Effector memory CD8-positive, alpha-beta T cell (primary cell): ENCODE measurements around the gene SRF.
"Not testable (repeated sequence)": the region's sequence is repeated elsewhere in the genome, so short reads cannot be mapped to it uniquely, and the experiment has no call there.

Experiments used
- ATAC-seq: fragments of 150-1000 bp; cut with Tn5 transposase; replicated peaks from 2 replicates; pipeline ENCODE4 v1.10.0; 2021; ENCODE audit warnings: mild to moderate bottlenecking, moderate library complexity
- DNase-seq, 3 experiments: peaks; one replicate each; pipeline ENCODE4 v3.0.0; 2021
- H3K27ac Mint-ChIP-seq, 2 donors: one replicate each; pipeline ENCODE4 v1.8.0; 2022; ENCODE audit warnings: mild to moderate bottlenecking in 2 of 2, mixed read lengths in 2 of 2, moderate library complexity in 2 of 2
- H3K27me3 Mint-ChIP-seq, 2 donors: one replicate each; pipeline ENCODE4 v1.8.0; 2022; ENCODE audit warnings: mixed read lengths in 2 of 2
- H3K36me3 Mint-ChIP-seq: one replicate; pipeline ENCODE4 v1.8.0; 2022; ENCODE audit warnings: mild to moderate bottlenecking, moderate library complexity, mixed read lengths; ENCODE audit not compliant: insufficient read depth
- H3K4me1 Mint-ChIP-seq, 2 donors: one replicate each; pipeline ENCODE4 v1.8.0; 2022; ENCODE audit warnings: low read depth in 2 of 2, mixed read lengths in 2 of 2
- H3K4me3 Mint-ChIP-seq, 2 donors: one replicate each; pipeline ENCODE4 v1.8.0; 2022; ENCODE audit warnings: mild to moderate bottlenecking in 2 of 2, mixed read lengths in 2 of 2, moderate library complexity in 2 of 2
- H3K9me3 Mint-ChIP-seq, 2 donors: one replicate each; pipeline ENCODE4 v1.8.0; 2022; ENCODE audit warnings: mixed read lengths in 2 of 2

The SRF gene

DNA sequence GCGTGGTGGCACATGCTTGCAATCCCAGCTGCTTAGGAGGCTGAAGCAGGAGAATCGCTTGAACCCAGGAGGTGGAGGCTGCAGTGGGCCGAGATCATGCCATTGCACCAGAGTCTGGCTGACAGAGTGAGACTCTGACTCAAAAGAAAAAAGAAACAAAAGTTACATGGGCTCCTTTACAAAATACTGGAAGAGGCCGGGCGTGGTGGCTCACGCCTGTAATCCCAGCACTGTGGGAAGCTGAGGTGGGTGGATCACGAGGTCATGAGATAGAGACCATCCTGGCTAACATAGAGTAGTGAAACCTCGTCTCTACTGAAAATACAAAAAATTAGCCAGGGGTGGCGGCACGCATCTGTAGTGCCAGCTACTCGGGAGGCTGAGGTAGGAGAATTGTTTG, 31.1 kb upstream of the SRF start:
- not testable (repeated sequence) for ATAC-seq, H3K27me3 Mint-ChIP-seq, H3K36me3 Mint-ChIP-seq, H3K4me3 Mint-ChIP-seq, H3K9me3 Mint-ChIP-seq, DNase-seq, H3K27ac Mint-ChIP-seq
- peaks cover 15 to 24% of the 10 kb centered on the region in 2 donors for H3K4me1 Mint-ChIP-seq

DNA sequence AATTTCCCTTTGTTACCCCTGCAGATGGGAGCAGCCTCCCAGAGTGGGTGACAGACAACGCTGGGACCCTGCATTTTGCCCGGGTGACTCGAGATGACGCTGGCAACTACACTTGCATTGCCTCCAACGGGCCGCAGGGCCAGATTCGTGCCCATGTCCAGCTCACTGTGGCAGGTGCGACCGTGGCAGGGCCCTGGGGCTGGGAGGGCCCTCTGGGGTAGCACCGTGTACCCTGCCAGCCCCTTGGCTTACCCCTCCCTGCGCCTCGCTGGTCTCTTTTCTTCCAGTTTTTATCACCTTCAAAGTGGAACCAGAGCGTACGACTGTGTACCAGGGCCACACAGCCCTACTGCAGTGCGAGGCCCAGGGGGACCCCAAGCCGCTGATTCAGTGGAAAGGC, 29.4 kb upstream of the SRF start:
- Mint-ChIP-seq H3K9me3 (no peaks in the 10 kb centered on the region), H3K36me3 (no peaks in the 10 kb centered on the region), H3K27me3 (peaks cover 0 to 13% of the 10 kb centered on the region in 2 donors), H3K4me1 (peaks cover 15 to 20% of the 10 kb centered on the region in 2 donors), H3K4me3 (peak overlapping the region; percentile 55 to 70), H3K27ac (peak overlapping the region; percentile 66 to 90)
- no peak for ATAC-seq
- DNase-seq, result no peak

DNA sequence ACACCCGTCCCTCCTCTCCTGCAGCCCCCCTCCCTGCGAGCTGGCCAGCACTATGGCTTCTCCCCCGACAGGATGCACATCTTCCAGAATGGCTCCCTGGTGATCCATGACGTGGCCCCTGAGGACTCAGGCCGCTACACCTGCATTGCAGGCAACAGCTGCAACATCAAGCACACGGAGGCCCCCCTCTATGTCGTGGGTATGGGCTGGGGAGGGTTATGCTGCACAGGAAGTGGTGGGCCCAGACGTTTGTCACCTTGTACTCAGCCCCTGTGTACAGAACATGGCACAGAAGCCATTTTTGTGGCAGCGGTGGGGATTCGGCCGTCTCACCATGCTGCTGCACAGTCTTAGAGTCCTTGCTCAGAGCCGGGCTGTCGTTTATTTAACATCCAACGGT, 29.0 kb upstream of the SRF start:
- Mint-ChIP-seq H3K27ac (peak overlapping the region; percentile 66 to 90), H3K4me1 (peaks cover 15 to 20% of the 10 kb centered on the region in 2 donors), H3K9me3 (no peaks in the 10 kb centered on the region), H3K36me3 (no peaks in the 10 kb centered on the region), H3K4me3 (peak overlapping the region; percentile 55 to 70), H3K27me3 (peaks cover 0 to 13% of the 10 kb centered on the region in 2 donors)
- ATAC-seq (peak; percentile 86), DNase-seq (peak; percentile 29 to 53 (median 35))

- peak; percentile 87 for ATAC-seq
- H3K36me3 Mint-ChIP-seq, result no peaks in the 10 kb centered on the region
- H3K27me3 Mint-ChIP-seq, result peaks cover 0 to 13% of the 10 kb centered on the region in 2 donors
- H3K4me3 Mint-ChIP-seq, result peak overlapping the region; percentile 55 to 70
- H3K4me1 Mint-ChIP-seq, result peaks cover 15 to 20% of the 10 kb centered on the region in 2 donors
- peak overlapping the region; percentile 23 to 90 for H3K27ac Mint-ChIP-seq
- no peaks in the 10 kb centered on the region for H3K9me3 Mint-ChIP-seq
- DNase-seq, result peak; percentile 66 to 83 (median 77)
Observed at GRCh38 chr6:43143235-43144128, 27.6 kb upstream of the SRF start.

DNA sequence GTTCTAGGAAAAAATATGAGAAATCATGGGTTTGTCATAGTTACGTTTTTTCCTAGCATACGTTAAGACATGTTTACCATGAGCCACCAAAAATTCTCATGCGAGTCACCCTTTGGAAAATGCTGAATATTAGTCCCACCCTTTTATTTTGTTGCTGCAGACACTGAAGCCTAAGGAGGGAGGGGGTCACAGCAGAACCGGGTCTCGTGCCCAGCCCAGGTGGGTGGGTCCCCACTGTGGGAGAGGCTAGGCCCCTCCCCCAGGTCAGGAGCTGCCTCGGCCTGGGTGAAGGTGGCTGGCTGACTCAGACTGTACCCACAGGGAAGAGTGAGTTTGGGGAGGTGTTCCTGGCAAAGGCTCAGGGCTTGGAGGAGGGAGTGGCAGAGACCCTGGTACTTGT, 26.2 kb upstream of the SRF start:
- ATAC-seq (no peak), DNase-seq (no peak)
- Mint-ChIP-seq H3K27me3 (peaks cover 0 to 13% of the 10 kb centered on the region in 2 donors), H3K9me3 (no peaks in the 10 kb centered on the region), H3K27ac (no peak overlapping the region), H3K36me3 (no peaks in the 10 kb centered on the region), H3K4me3 (no peak overlapping the region), H3K4me1 (peaks cover 15 to 20% of the 10 kb centered on the region in 2 donors)

DNA sequence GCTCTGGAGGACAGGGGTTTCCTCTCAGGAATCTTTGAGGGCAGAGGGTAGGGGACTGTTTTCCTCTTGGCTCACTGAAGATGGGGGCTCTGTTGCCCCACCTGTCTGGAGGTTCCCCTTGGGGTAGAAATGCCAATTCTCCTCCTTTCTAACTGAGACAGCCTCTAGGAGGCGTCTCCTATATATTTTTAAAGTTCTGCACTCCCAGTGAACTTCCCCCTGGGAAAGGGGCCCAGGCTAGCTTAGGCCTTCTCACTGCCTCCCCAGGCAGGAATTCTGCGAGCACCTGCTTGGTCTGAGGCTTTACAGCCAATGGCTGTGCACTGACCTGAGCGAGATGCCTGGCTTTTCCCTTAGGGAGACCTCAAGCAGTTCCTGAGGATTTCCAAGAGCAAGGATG, 24.8 kb upstream of the SRF start:
- H3K36me3 Mint-ChIP-seq, result no peaks in the 10 kb centered on the region
- no peaks in the 10 kb centered on the region for H3K9me3 Mint-ChIP-seq
- H3K27me3 Mint-ChIP-seq, result peaks cover 0 to 13% of the 10 kb centered on the region in 2 donors
- peaks cover 15 to 20% of the 10 kb centered on the region in 2 donors for H3K4me1 Mint-ChIP-seq
- DNase-seq (no peak), ATAC-seq (no peak)
- no peak overlapping the region for H3K4me3 Mint-ChIP-seq
- peak overlapping the region in 1 of 2 donors; percentile 7 for H3K27ac Mint-ChIP-seq

DNA sequence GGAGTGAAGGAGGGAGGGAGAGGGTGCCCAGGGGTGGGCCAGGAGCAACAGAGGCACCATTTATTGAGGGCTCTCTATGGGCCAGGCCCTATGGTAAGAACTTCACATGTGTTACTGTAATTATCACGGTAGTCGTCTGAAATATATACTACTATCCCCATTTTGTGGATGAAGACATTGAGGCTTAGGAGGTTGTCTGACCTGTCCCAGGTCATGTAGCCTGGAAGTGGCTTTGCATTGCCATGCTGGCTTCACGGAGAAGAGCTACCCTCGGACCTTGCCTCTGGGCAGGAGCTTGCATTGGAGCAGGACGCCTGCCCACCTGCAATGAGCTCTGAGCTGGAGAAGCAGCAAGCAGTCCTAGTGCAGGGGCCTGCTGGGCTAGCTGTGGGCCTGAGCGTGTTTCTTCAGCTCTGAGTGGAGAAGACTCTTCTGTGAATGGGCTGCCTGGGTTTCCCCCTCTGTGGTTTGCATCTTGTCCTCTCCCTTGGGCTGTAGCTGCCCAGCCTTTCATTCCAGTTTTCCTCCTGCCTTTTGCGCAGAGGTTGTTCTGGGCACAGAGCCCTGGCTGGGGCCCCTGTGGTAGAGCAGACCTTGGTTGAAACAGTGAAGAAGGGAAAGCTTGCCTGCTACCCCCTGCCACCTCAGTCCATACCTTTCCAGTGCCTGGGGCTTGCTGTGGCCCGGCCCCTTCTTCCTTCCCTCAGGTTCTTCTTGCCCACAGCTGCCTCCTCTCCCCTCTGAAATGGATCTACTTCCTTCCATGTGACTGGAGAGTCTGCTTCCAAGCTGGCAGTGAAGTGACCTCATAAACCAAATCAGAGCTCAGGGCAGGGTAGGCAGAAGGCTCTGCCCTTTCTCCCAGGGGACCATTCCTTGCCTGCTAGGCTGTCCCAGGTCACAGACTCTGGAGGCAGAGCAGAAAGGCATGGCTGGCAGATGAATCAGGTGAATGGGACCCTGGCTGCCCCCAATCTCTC, 24.1 kb upstream of the SRF start:
- H3K27me3 Mint-ChIP-seq, result peaks cover 0 to 13% of the 10 kb centered on the region in 2 donors
- H3K27ac Mint-ChIP-seq, result peak overlapping the region in 1 of 2 donors; percentile 81
- H3K4me3 Mint-ChIP-seq, result no peak overlapping the region
- H3K36me3 Mint-ChIP-seq, result no peaks in the 10 kb centered on the region
- DNase-seq (no peak), ATAC-seq (no peak)
- H3K4me1 Mint-ChIP-seq, result peaks cover 14 to 18% of the 10 kb centered on the region in 2 donors
- no peaks in the 10 kb centered on the region for H3K9me3 Mint-ChIP-seq

DNA sequence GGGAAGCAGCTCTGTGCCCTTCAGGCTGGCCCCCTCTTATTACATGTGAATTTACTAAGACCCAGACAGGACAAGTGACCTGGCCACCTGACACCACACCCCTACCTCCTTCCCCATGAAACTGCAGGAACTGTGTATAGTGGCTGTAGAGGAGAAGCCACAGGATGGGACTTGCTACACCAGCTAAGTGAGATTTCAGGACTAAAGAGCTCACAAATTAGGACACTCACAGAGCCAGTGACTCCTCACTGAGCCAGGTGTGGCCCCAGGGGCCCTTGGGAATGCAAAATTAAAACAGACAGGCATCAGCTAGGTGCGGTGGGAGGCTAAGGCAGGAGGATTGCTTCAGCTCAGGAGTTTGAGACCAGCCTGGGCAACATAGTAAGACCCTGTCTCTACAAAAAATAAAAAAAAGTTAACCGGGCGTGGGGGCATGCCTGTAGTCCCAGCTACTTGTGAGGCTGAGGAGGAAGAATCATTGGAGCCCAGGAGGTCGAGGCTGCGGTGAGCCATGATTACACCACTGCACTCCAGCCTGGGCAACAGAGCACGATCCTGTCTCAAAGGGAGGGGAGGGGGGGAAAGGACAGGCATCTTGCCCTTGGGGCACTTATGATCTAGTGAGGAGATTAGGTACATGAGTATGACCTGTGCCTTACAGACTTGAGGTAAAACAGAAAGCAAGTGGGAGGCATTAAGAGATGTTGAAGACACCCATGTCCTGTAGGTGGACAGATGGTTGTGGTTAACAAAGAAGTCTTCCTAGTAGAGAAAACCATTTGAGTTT, 23.2 kb upstream of the SRF start:
- no peak for DNase-seq
- Mint-ChIP-seq H3K9me3 (no peaks in the 10 kb centered on the region), H3K4me3 (no peak overlapping the region), H3K27me3 (peaks cover 0 to 13% of the 10 kb centered on the region in 2 donors), H3K36me3 (no peaks in the 10 kb centered on the region), H3K4me1 (peaks cover 10% of the 10 kb centered on the region in 2 donors), H3K27ac (peak overlapping the region in 1 of 2 donors; percentile 81)
- no peak for ATAC-seq

DNA sequence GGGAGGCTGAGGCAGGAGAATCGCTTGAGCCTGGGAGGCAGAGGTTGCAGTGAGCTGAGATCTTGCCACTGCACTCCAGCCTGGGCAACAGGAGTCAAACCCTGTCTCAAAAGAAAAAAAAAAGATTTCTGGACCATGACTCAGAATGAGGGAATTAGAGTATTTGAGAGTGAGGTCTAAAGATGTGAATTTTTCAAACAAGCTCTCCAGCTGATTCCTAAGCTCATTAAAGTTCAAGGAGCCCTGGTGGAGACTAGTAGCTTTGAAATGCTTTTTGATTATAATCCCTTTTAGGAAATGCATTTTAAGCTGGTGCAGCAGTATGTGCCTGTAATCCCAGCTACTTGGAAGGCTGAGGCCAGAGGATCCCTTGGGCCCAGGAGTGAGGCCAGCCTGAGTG, 21.8 kb upstream of the SRF start:
- H3K4me1 Mint-ChIP-seq, result no peaks in the 10 kb centered on the region
- H3K4me3 Mint-ChIP-seq, result no peak overlapping the region
- peak overlapping the region; percentile 8 to 65 for H3K27ac Mint-ChIP-seq
- H3K9me3 Mint-ChIP-seq, result no peaks in the 10 kb centered on the region
- DNase-seq, result no peak
- H3K27me3 Mint-ChIP-seq, result peaks cover 0 to 13% of the 10 kb centered on the region in 2 donors
- no peak for ATAC-seq
- H3K36me3 Mint-ChIP-seq, result no peaks in the 10 kb centered on the region

GRCh38 chr6:43150051-43150751, 20.9 kb upstream of the SRF start:
- Mint-ChIP-seq H3K4me1 (no peaks in the 10 kb centered on the region), H3K4me3 (no peak overlapping the region), H3K27ac (peak overlapping the region; percentile 8 to 65), H3K9me3 (no peaks in the 10 kb centered on the region), H3K27me3 (peaks cover 0 to 13% of the 10 kb centered on the region in 2 donors), H3K36me3 (peaks cover 1% of the 10 kb centered on the region)
- ATAC-seq (no peak), DNase-seq (no peak)

DNA sequence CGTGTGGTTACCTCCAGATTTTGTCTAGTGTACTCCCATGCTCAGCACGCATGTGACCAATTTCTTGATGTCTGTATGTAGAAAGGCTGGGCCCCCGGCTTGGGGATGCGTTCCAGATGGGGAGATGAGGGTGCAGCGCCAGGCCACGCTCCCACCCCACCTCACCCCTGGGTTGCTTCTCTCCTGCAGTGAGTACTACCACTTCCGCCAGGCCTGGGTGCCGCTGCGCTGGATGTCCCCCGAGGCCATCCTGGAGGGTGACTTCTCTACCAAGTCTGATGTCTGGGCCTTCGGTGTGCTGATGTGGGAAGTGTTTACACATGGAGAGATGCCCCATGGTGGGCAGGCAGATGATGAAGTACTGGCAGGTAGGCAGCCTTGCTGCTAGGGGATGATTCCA, 11.5 kb upstream of the SRF start:
- Mint-ChIP-seq H3K36me3 (peaks cover 3% of the 10 kb centered on the region), H3K27ac (no peak overlapping the region), H3K27me3 (no peaks in the 10 kb centered on the region), H3K9me3 (no peaks in the 10 kb centered on the region), H3K4me1 (no peaks in the 10 kb centered on the region), H3K4me3 (no peak overlapping the region)
- ATAC-seq (no peak), DNase-seq (no peak)

DNA sequence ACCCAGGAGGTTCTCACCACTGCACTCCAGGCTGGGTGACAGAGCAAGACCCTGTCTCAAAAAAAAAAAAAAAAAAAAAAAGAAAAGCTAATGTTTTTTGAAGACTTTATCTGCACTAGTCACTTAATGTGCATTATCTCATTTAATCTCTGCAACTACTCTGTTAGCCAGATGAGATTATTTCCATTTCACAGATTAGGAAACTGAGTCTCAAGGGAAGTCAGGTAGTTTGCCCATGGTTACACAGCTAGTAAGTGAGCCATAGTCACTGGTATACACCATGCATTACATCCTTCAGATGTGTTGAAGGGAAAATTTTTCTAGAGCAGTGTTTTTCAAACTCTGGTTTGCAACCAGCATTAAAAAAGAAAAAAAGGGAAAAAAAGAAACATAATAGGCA, 7.2 kb upstream of the SRF start:
- no peak for DNase-seq
- no peak for ATAC-seq
- no peaks in the 10 kb centered on the region for H3K27me3 Mint-ChIP-seq
- no peaks in the 10 kb centered on the region for H3K4me1 Mint-ChIP-seq
- H3K9me3 Mint-ChIP-seq, result no peaks in the 10 kb centered on the region
- no peak overlapping the region for H3K27ac Mint-ChIP-seq
- H3K4me3 Mint-ChIP-seq, result no peak overlapping the region
- no peaks in the 10 kb centered on the region for H3K36me3 Mint-ChIP-seq
